ENCODE measurements around the gene KRT17.
"Not testable (repeated sequence)": the region's sequence is repeated elsewhere in the genome, so short reads cannot be mapped to it uniquely, and the experiment has no call there.

The KRT17 gene

DNA sequence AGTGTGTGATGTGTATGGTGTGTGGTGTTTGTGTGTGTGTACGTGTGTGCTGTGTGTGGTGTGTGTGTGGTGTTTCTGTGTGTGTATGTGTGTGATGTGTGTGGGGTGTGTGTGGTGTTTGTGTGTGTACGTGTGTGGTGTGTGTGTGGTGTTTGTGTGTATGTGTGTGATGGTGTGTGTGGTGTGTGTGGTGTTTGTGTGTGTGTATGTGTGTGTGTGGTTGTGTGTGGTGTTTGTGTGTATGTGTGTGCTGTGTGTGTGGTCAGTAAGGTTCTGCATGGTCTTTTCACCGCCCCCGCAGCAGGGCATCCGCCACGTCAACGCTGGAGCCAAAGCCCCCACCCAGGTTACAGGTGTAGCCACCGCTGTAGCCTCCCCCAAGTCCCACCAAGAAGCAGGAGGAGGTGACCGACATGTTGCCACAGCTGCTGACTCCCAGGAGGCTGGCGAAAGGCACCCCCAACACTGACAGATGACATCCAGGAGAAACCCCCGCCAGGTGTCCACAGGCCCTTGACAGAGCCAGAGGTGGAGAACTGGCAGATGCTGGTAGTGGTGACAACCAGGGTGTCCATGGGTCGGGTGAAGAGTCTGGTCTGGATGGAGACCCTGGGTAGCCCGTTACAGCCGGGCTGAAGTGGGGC is 9.3 kb upstream of the KRT17 start:
- no peak for DNase-seq

DNA sequence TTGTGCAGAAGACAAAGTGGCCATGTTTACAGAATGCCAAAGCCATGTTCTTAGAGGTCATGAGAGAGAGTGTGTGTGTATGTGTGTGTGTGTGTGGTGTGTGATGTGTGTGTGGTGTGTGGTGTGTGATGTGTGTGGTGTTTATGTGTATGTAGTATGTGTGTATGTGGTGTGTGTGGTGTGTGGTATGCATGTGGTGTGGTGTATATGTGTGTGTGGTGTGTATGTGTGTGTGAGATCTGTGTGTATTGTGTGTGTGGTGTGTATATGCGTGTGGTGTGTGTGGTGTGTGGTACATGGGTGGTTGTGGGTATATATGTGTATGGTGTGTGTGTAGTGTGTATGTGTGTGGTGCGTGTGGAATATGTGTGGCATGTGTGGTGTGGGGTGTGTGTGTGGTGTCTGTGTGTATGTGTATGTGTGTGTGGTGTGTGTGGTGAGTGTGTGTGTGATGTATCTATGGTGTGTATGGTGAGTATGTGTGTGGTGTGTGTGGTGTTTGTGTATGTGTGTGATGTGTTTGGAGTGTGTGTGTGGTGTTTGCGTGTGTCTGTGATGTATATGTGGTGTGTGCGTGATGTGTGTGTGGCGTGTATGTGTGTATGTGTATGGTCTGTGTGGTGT is 8.2 kb upstream of the KRT17 start:
- no peak for DNase-seq

- DNase-seq = no peak
Observed at GRCh38 chr17:41631898-41632285, 7.5 kb upstream of the KRT17 start.

DNA sequence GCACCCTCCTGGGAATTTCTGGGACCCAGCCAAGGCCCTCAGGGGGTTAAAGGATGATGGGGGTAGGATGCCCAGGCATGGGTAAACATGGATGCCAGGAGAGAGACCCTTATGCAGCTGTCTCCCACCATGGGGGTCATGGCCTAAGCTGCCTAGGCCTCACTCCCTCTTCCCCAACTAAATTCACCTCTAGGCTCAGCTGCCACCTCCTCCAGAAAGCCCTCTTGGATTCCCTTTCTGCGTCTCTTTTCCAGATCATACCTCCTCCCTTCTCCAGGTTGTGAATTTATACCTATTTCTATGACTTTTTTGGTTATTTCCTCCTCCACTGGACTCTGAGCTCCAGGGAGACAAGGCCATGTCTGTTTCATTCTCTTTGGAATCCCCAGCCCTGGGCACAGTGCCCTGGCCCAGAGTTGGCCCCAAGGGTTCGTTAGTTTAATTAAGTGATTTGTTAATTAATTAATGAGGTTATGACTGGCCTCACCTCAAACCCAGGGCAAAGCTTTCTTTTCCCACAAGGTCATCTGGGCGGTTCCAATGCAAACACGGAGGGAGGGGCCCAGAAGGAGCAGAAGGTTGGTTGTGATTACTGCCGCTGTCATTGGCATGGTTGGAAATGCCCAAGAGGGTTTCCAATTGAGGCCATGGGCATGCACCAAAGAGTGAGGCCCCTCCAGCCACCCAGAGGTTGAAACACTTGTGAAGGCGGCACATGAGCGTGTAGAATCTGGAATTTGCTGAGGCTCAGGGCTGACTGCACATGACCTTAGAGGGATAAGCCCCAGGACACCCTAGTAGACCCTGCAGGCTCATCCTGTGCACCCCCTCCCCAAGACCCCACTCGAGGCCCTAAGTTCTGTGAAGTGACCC is 6.9 kb upstream of the KRT17 start:
- DNase-seq = no peak

- no peak for DNase-seq
Observed at GRCh38 chr17:41629826-41630670, 5.7 kb upstream of the KRT17 start.

DNA sequence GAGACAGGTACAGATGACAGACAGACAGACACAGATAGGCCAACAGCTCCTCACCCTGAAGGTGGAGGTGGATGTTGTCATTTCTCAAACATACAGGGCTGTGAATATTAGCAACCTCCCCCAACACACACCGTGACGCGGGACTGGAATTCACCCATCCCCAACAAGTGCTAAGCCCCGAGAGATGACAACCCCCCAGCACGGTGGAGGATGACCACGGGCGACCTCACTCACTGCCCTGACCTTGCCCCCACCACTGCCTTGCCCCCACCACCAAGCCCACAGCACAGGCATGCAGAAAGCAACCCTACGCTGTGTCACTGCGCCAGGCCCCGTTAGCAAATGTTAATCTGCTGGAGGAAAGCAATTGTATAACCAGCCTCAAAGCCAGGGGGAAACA is 4.9 kb upstream of the KRT17 start:
- no peak for DNase-seq

- not testable (repeated sequence) for DNase-seq
Observed at GRCh38 chr17:41628621-41629255, 4.4 kb upstream of the KRT17 start.

- not testable (repeated sequence) for DNase-seq
Observed at GRCh38 chr17:41628073-41628370, 3.6 kb upstream of the KRT17 start.

- no peak for DNase-seq
Observed at GRCh38 chr17:41627316-41628072, 3.1 kb upstream of the KRT17 start.

DNA sequence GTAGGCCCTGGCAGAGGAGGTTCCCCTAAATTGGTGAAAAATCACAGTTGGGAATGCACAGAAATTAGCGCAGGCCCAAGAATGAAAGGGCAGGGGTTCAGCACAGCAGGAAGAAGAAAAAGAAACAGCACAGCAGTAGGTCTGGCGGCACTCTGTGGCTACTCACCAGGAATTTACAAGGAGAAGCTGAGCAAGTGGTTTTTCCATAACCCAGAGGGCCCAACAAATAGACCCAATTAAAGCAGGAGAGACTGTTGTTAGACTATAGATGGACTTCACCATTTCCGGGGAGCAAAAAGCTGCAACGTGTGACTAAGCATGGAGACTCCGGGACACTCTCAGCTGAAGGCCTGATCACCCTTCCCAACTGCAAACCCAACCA is 2.5 kb upstream of the KRT17 start:
- not testable (repeated sequence) for DNase-seq

- DNase-seq = not testable (repeated sequence)
Observed at GRCh38 chr17:41626028-41626913, 1.9 kb upstream of the KRT17 start.

GRCh38 chr17:41625602-41626001 is 1.2 kb upstream of the KRT17 start:
- no peak for DNase-seq

- not testable (repeated sequence) for DNase-seq
Observed at GRCh38 chr17:41623184-41623861, 1.1 kb downstream of the KRT17 start.

GRCh38 chr17:41622340-41623183 is 1.8 kb downstream of the KRT17 start:
- DNase-seq = not testable (repeated sequence)

DNA sequence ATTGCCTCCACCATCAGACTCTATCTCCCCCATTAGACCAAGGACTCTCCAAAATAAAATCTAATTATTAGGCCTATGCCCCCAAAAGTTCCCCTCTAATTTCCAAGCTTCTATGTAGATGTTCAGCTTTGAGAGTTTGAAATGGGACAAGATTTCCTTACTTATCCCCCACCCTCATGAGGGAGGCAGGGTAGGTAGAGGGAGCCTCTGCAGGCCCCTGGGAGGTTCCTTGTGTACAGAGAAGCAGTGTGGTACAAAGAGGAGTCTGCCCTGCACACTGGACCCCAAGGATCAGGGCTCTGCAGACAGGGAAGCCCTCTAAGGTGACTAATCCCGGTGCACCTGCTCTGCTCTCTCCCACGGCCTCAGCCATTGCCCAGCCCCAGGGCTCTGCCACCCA is 2.5 kb downstream of the KRT17 start:
- no peak for DNase-seq

DNA sequence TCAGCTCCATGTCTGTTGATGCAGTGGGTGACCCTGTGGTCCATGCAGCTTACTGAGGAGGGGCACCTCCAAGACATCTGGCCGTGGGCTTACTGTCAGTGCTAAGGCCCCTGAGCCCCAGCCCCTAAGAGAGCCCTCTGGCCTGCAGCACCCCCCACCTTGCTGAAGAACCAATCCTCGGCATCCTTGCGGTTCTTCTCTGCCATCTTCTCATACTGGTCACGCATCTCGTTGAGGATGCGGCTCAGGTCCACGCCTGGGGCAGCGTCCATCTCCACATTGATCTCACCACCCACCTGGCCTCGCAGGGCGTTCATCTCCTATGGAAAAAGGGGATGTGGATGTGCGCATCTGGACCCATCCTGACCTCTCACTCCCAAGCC is 2.9 kb downstream of the KRT17 start:
- not testable (repeated sequence) for DNase-seq

DNA sequence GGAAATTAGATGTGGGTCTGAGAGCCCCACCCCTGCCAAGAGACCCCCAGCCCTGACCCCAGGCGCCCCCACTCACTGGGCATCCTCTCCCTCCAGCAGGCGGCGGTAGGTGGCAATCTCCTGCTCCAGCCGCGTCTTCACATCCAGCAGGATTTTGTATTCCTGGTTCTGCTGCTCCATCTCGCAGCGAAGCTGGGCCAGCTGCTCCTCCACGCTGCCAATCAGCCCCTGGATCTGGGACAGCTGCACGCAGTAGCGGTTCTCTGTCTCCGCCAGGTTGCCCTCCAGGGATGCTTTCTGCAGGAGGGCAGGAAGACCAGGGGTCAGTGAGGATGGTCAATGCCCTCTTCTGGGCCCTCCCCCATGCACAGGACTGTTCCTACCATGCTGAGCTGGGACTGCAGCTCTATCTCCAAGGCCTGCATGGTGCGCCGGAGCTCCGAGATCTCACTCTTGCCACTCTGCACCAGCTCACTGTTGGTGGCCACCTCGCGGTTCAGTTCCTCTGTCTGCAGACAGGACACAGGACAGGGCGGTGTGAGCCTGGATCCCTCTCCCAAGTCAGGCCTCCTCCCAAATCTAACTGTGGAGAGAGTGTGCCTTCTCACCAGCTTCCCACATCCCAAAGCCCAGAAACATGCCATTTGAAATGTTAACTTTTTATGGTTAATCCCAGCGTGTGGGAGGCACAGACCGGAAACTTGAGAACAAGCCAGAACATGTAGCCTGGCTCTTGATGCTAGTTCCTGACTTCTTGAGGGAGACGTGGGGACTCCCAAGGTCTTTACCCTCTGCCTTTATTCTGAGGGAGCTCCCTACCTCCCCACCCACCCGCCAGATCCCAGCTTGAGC is 3.6 kb downstream of the KRT17 start:
- DNase-seq = no peak

DNA sequence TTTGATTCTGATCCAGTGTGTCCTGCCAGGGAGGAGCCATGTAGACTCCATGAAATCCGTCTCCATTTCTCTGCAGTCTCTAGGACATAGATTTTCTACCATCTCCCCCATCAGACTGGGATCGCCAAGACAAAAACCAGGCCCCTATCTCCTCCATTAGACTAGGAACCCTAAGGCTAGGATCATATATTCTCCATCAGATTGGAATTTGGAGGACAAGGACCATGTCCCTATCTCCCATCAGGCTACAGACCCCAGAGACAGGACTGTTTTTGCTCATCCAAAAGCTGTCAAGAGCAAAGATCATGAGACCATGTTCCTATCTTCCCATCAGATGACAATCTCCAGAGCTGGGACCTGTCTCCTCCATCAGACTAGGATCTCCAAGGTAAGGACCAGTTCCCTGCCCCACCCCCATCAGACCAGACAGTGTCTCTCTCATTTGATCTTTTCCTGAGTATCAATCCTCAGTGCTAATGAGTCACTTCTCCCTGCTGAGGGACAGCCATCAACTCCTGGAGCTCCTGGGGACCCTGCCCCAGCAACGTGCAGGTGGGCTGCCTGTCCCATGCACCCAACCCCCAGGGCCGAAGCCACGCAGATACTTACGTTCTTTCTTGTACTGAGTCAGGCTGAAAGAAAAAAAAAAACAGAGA is 4.3 kb downstream of the KRT17 start:
- not testable (repeated sequence) for DNase-seq
